K562 (cell line): Measurements from ENCODE around the gene U2SURP. TPM values are rescaled to one million over a fixed set of nuclear protein-coding genes. Genes with fewer than 3 reads are reported as not detected.

Experiments used
- ATAC-seq: fragments of 200-7000 bp; cut with Tn5 transposase; 3 replicates; pipeline ENCODE4 v1.9.1; 2020; ENCODE audit warnings: moderate library complexity
- BruUV-seq: library from RNA; stranded (reverse); fragments of 400-500 nt; replicated peaks from 2 replicates; lab custom pipeline; 2021; lab: Mats Ljungman, UMichigan
- CTCF ChIA-PET: fragments of 300-600 bp; formaldehyde crosslinking; extraction: SDS; loops from one replicate; lab custom pipeline; 2021; ENCODE audit warnings: low intra/inter-chr PET ratio; lab: Yijun Ruan, JAX
- POLR2A ChIA-PET: fragments of 300-600, 350-650 bp; sonication (Branson Sonifier 250); formaldehyde crosslinking; extraction: SDS; loops from one replicate; lab custom pipeline; 2021; ENCODE audit warnings: antibody characterized with exemption, inconsistent platforms; lab: Yijun Ruan, JAX
- DNase-seq, 4 experiments: peaks; one replicate each; pipeline versions ENCODE4 v3.0.0 to v3.0.0-alpha.2; 2011 to 2018; ENCODE audit warnings: low spot score in 3 of 4, mixed read lengths in 3 of 4; ENCODE audit errors: extremely low read depth in 1 of 4
- FAIRE-seq: peaks from 2 replicates; lab custom pipeline; 2011; peaks lifted over from hg19 to GRCh38; lab: Jason Lieb, UNC
- H2AFZ ChIP-seq: 2 replicates; pipeline ENCODE4 v1.6.0; 2011; ENCODE audit warnings: low read depth, low read length, control low read depth, inconsistent platforms
- H3K27ac ChIP-seq: fragments of 200-600 bp; 3 replicates; pipeline ENCODE4 v1.8.0; 2011; ENCODE audit warnings: low read depth, mild to moderate bottlenecking, control low read depth, inconsistent platforms, low read length, moderate library complexity, mixed read lengths; ENCODE audit errors: extremely low read depth
- H3K27me3 ChIP-seq, 2 experiments: fragments of 300-600 bp in 1 of 2; 2 replicates in 1 of 2; 3 replicates in 1 of 2; pipeline versions ENCODE4 v1.6.0 to v1.8.0; 2011; ENCODE audit warnings: inconsistent platforms in 2 of 2, low read length in 2 of 2, mild to moderate bottlenecking in 1 of 2, mixed read lengths in 1 of 2, moderate library complexity in 1 of 2; ENCODE audit not compliant: control insufficient read depth in 2 of 2, insufficient read depth in 2 of 2
- H3K36me3 ChIP-seq: fragments of 300-600 bp; 3 replicates; pipeline ENCODE4 v1.8.0; 2011; ENCODE audit warnings: mild to moderate bottlenecking, low read length, inconsistent platforms; ENCODE audit not compliant: control insufficient read depth, insufficient read depth
- H3K4me1 ChIP-seq, 2 experiments: fragments of 200-600 bp in 1 of 2; replicated peaks in 1 of 2; 2 replicates in 1 of 2; 3 replicates in 1 of 2; pipeline versions ENCODE4 v1.5.1 to v1.8.0; 2011; ENCODE audit warnings: inconsistent platforms in 2 of 2, low read length in 2 of 2, mild to moderate bottlenecking in 1 of 2, mixed read lengths in 1 of 2, moderate library complexity in 1 of 2; ENCODE audit not compliant: control insufficient read depth in 2 of 2, insufficient read depth in 2 of 2
- H3K4me2 ChIP-seq: 2 replicates; pipeline ENCODE4 v1.6.1; 2011; ENCODE audit warnings: low read length, control low read depth, inconsistent platforms, mixed read lengths; ENCODE audit not compliant: insufficient read depth
- H3K4me3 ChIP-seq: fragments of 200-600 bp; sonication (generic), shearing (Covaris generic); 2 replicates; pipeline ENCODE4 v1.5.1; 2016; ENCODE audit warnings: control low read depth, inconsistent platforms
- H3K79me2 ChIP-seq: fragments of 200-600 bp; 3 replicates; pipeline ENCODE4 v1.8.0; 2011; ENCODE audit warnings: low read length, inconsistent platforms; ENCODE audit not compliant: control insufficient read depth, insufficient read depth
- H3K9ac ChIP-seq, 2 experiments: 2 replicates each; pipeline versions ENCODE4 v1.6.0 to v1.6.1; 2011; ENCODE audit warnings: low read depth in 2 of 2, low read length in 2 of 2, control low read depth in 1 of 2, inconsistent platforms in 1 of 2, mild to moderate bottlenecking in 1 of 2, mixed read lengths in 1 of 2; ENCODE audit not compliant: insufficient read depth in 1 of 2
- H3K9me1 ChIP-seq: one replicate; pipeline ENCODE4 v1.6.0; 2011; ENCODE audit warnings: inconsistent platforms, mild to moderate bottlenecking, low read length, moderate library complexity; ENCODE audit not compliant: control insufficient read depth, insufficient read depth
- H3K9me3 ChIP-seq: replicated peaks from 2 replicates; pipeline ENCODE4 v1.5.1; 2011; ENCODE audit warnings: low read depth, low read length, inconsistent platforms; ENCODE audit not compliant: control insufficient read depth, insufficient read depth
- H4K20me1 ChIP-seq: replicated peaks from 2 replicates; pipeline ENCODE4 v1.6.1; 2011; ENCODE audit warnings: low read length, inconsistent platforms, mixed read lengths; ENCODE audit not compliant: control insufficient read depth, insufficient read depth
- CLOCK ChIP-seq: fragments of 250-450 bp; sonication (Bioruptor Pico); IDR thresholded peaks from 2 replicates; pipeline ENCODE4 v1.4.0; 2020; ENCODE audit warnings: mild to moderate bottlenecking, moderate library complexity, borderline replicate concordance
- ELF4 ChIP-seq: fragments of 450-650 bp; formaldehyde crosslinking; IDR thresholded peaks from 2 replicates; pipeline ENCODE4 v1.4.0; 2022; ENCODE audit warnings: missing genetic modification characterization
- EP400 ChIP-seq: fragments of 450-650 bp; IDR thresholded peaks from 2 replicates; pipeline ENCODE4 v1.6.1; 2017; ENCODE audit warnings: antibody characterized with exemption, mild to moderate bottlenecking, moderate library complexity
- FOXM1 ChIP-seq, 2 experiments: fragments of 450-650 bp in 1 of 2; sonication (generic) in 1 of 2; formaldehyde crosslinking in 1 of 2; IDR thresholded peaks; 2 replicates each; pipeline versions ENCODE4 v1.6.1 to v1.9.0; 2017 to 2022; ENCODE audit warnings: low read depth in 2 of 2, mild to moderate bottlenecking in 2 of 2, missing genetic modification reagents in 1 of 2, moderate library complexity in 1 of 2
- FOXP1 ChIP-seq: sonication (generic); formaldehyde crosslinking; IDR thresholded peaks from 2 replicates; pipeline ENCODE4 v1.8.0; 2022; ENCODE audit warnings: mild to moderate bottlenecking, missing genetic modification reagents
- GABPB1 ChIP-seq: sonication (generic); formaldehyde crosslinking; IDR thresholded peaks from 2 replicates; pipeline ENCODE4 v1.8.0; 2022; ENCODE audit warnings: mild to moderate bottlenecking, missing genetic modification reagents
- KAT8 ChIP-seq: fragments of 450-650 bp; IDR thresholded peaks from 2 replicates; pipeline ENCODE4 v1.6.1; 2016; ENCODE audit warnings: low read depth, mild to moderate bottlenecking
- MNT ChIP-seq, 2 experiments: fragments of 450-650 bp; conservative IDR thresholded peaks; 2 replicates each; pipeline ENCODE4 v1.6.1; 2017; ENCODE audit warnings: mild to moderate bottlenecking in 2 of 2, moderate library complexity in 2 of 2
- MXI1 ChIP-seq: IDR thresholded peaks from 2 replicates; pipeline ENCODE4 v1.6.1; 2011; ENCODE audit warnings: low read depth, mild to moderate bottlenecking, improper control_type of control experiment, low read length
- MYC ChIP-seq, 2 experiments: fragments of 250-450 bp in 1 of 2; sonication (Bioruptor Pico) in 1 of 2; IDR thresholded peaks; 2 replicates each; pipeline versions ENCODE4 v1.5.1 to v1.6.1; 2012 to 2021; ENCODE audit warnings: low read depth in 2 of 2, borderline replicate concordance in 1 of 2, improper control_type of control experiment in 1 of 2, low read length in 1 of 2, mild to moderate bottlenecking in 1 of 2, moderate library complexity in 1 of 2
- SAP30 ChIP-seq: fragments of 200-600 bp; sonication (generic); IDR thresholded peaks from 2 replicates; pipeline ENCODE4 v1.6.1; 2012; ENCODE audit warnings: borderline replicate concordance, low read depth, mild to moderate bottlenecking, moderate library complexity, low read length, control low read depth, inconsistent platforms; ENCODE audit not compliant: insufficient read depth, poor library complexity, severe bottlenecking
- YY1 ChIP-seq, 3 experiments: IDR thresholded peaks; 2 replicates each; pipeline ENCODE4 v1.6.1; 2011; ENCODE audit warnings: low read length in 2 of 3, mild to moderate bottlenecking in 2 of 3, moderate library complexity in 2 of 3, borderline replicate concordance in 1 of 3, control low read depth in 1 of 3, low read depth in 1 of 3; ENCODE audit not compliant: insufficient read depth in 3 of 3, insufficient replicate concordance in 2 of 3, control insufficient read depth in 1 of 3, insufficient read length in 1 of 3; ENCODE audit errors: extremely low read depth in 1 of 3
- ZNF57 ChIP-seq: fragments of 450-650 bp; formaldehyde crosslinking; IDR thresholded peaks from 2 replicates; pipeline ENCODE4 v1.4.0; 2020; ENCODE audit warnings: mild to moderate bottlenecking, moderate library complexity
- WGBS: fragments of 100-300 bp; shearing (Covaris generic); methylation state at CpG from one replicate; pipeline ENCODE4 v1.1.6; 2016; ENCODE audit warnings: low coverage, mixed read lengths; ENCODE audit not compliant: insufficient coverage; ENCODE audit errors: missing lambda C conversion rate; 5-methylcytosine and 5-hydroxymethylcytosine counted together
- in situ Hi-C: fragments of 300-500 bp; cut with MboI; formaldehyde crosslinking; loops from 4 replicates; pipeline ENCODE4 v1.15.0; 2018; ENCODE audit warnings: inconsistent platforms, mixed read lengths
- intact Hi-C: fragments of 100-400 bp; cut with micrococcal nuclease; formaldehyde crosslinking; loops from 2 replicates; pipeline ENCODE4 v1.14.2; 2022
- polyA plus RNA-seq, 8 experiments: library from polyadenylated mRNA; depleted of rRNA in 4 of 8; stranded (reverse) in 5 of 8; unstranded in 3 of 8; fragments of >200 nt; fragmentation: Nextera tagmentation in 2 of 8; fragmentation: Illumina TruSeq in 1 of 8; extraction: Ambion mirVana in 2 of 8; extraction: Trizol in 1 of 8; gene quantifications; 2 replicates each; pipeline versions ENCODE4 v1.2.1 to v1.2.3, GENCODE V29; 2011 to 2014; ENCODE audit warnings: inconsistent platforms in 1 of 8, missing spikeins in 1 of 8
- total RNA-seq, 7 experiments: library from RNA; depleted of rRNA in 6 of 7; stranded (reverse); fragments of >200 nt in 6 of 7; fragmentation: Illumina TruSeq in 2 of 7; extraction: Trizol in 2 of 7; gene quantifications; 2 replicates each; pipeline versions ENCODE4 v1.2.1 to v1.2.3, GENCODE V29; 2011 to 2021; ENCODE audit warnings: low replicate concordance in 1 of 7

U2SURP gene
- total and polyA plus RNA-seq, 9 of the 15 experiments (the other 6 are each of a cell fraction or from before 2014, with no cell fraction given): 128 to 322 (median 191) TPM

GRCh38 chr3:143001034-143001368 lies 369 bp upstream of the U2SURP start (continued):
- TF ChIP-seq ELF4 (CRISPR knock-in tag) (no peak), FOXM1 (IDR thresholded peaks at IDR 0.05; ENCODE audit: low read depth) (peak; percentile 14; the same call in 1 of the 2 replicates), FOXM1 (CRISPR knock-in tag; IDR thresholded peaks at IDR 0.05; ENCODE audit: low read depth) (no peak)

- WGBS: under 1% methylated on average over 19 of the region's 19 CpGs
- no TSS peak for BruUV-seq
- DNase-seq: peak; percentile 40 to 60 (median 44)
- peaks cover 25% of the 10 kb centered on the region for H4K20me1 ChIP-seq
- H3K9ac ChIP-seq: peak overlapping the region; percentile 98 to 99
- in situ Hi-C loops (no loop called here), intact Hi-C loops (loop anchor here (1.0 to 5.0 kb wide), 2 partner anchors 116 to 975 kb away; no protein-coding TSS in a partner anchor)
- peak overlapping the region; percentile 99 for H3K4me2 ChIP-seq
- FAIRE-seq: no peak
- peak overlapping the region; percentile 83 for H2AFZ ChIP-seq
- peak overlapping the region; percentile 94 for H3K4me3 ChIP-seq
- H3K79me2 ChIP-seq: peaks cover 82% of the 10 kb centered on the region
- H3K27ac ChIP-seq: peak overlapping the region; percentile 99
- no peaks in the 10 kb centered on the region for H3K9me1 ChIP-seq
- CTCF ChIA-PET: interaction anchor here (0.6 kb wide), 1 partner anchor 267 kb away, joined by 4 read pairs; no protein-coding TSS in a partner anchor
- peaks cover 9% of the 10 kb centered on the region; the same call in 1 of the 3 replicates for H3K36me3 ChIP-seq
- peak; percentile 65 for ATAC-seq
- H3K9me3 ChIP-seq: no peaks in the 10 kb centered on the region
- POLR2A ChIA-PET: interaction anchor here (0.5 to 2.7 kb wide), 19 partner anchors 8 to 812 kb away, joined by 3 to 17 read pairs (median 3); no protein-coding TSS in a partner anchor
- H3K27me3 ChIP-seq: no peaks in the 10 kb centered on the region
- H3K4me1 ChIP-seq: peaks cover 6 to 29% of the 10 kb centered on the region in 2 experiments
- peak; percentile 22 for TF ChIP-seq SAP30
- TF ChIP-seq GABPB1: no peak
- TF ChIP-seq MXI1: peak; percentile 68; the same call in 1 of the 2 replicates
- TF ChIP-seq EP400: peak; percentile 78
- TF ChIP-seq MYC (IDR thresholded peaks at IDR 0.05; ENCODE audit: low read depth, low read length): peak; percentile 80
- TF ChIP-seq MYC (CRISPR knock-in tag; IDR thresholded peaks at IDR 0.05; ENCODE audit: borderline replicate concordance, low read depth): no peak
- no peak for TF ChIP-seq ZNF57 (CRISPR knock-in tag)
- peak; percentile 83 to 84 for TF ChIP-seq MNT (conservative IDR thresholded peaks at IDR 0.05)
- TF ChIP-seq YY1 (IDR thresholded peaks at IDR 0.05; ENCODE audit: borderline replicate concordance in 1 of 3, control insufficient read depth in 1 of 3, extremely low read depth in 1 of 3, insufficient read depth in 3 of 3, insufficient read length in 1 of 3, insufficient replicate concordance in 2 of 3, low read depth in 1 of 3, low read length in 2 of 3): peak in 1 of 3 experiments; percentile 75
- no peak for TF ChIP-seq KAT8
- no peak for TF ChIP-seq CLOCK
- TF ChIP-seq FOXP1: 0 out of 2 replicates have a peak, but pooled peaks have one; percentile 1
Measured at GRCh38 chr3:143002083-143002712, 828 bp downstream of the U2SURP start.
